Motor neuron (in vitro differentiated cells): ENCODE data around the gene HAUS3. TPM values are rescaled to one million over a fixed set of nuclear protein-coding genes. Genes with fewer than 3 reads are reported as not detected.

Source experiments
- ATAC-seq, 8 experiments: fragments of 200-7000 bp; cut with Tn5 transposase; replicated peaks in 6 of 8; 2 replicates each; pipeline ENCODE4 v1.8.0; 2021; ENCODE audit warnings: mild to moderate bottlenecking in 8 of 8, moderate library complexity in 8 of 8
- H3K27ac ChIP-seq, 2 donors: fragments of 250-450 bp; sonication (Bioruptor Pico); 2 replicates each; pipeline ENCODE4 v1.9.0; 2021; ENCODE audit warnings: antibody characterized with exemption in 2 of 2, mild to moderate bottlenecking in 2 of 2, moderate library complexity in 1 of 2
- H3K4me1 ChIP-seq, 2 donors: fragments of 250-450 bp; sonication (Bioruptor Pico); replicated peaks in 1 of 2; 2 replicates each; pipeline ENCODE4 v1.6.1; 2021; ENCODE audit warnings: antibody characterized with exemption in 2 of 2, mild to moderate bottlenecking in 2 of 2, moderate library complexity in 1 of 2
- H3K4me3 ChIP-seq, 5 donors: fragments of 250-450 bp; sonication (Bioruptor Pico); 2 replicates each; pipeline ENCODE4 v1.9.0; 2021; ENCODE audit warnings: antibody characterized with exemption in 5 of 5, mild to moderate bottlenecking in 5 of 5, moderate library complexity in 4 of 5
- WGBS, 10 experiments: fragments of 450-650 bp; shearing (Covaris generic); methylation state at CpG; one replicate each; pipeline ENCODE4 v1.0.0; 2022; 5-methylcytosine and 5-hydroxymethylcytosine counted together
- in situ Hi-C, 9 experiments: fragments of 400-800 bp; cut with MboI; loops; one replicate each; pipeline ENCODE4 v1.15.0; 2021; ENCODE audit warnings: low sequenced_read_pairs in 9 of 9, low pct_unique_long_range_greater_than_20kb in 2 of 9; ENCODE audit not compliant: unreplicated experiment in 9 of 9
- total RNA-seq, 8 experiments: library from RNA; unstranded; fragments of 300-600 nt; gene quantifications; 2 replicates each; pipeline versions ENCODE4 v1.2.3 to v1.2.4, GENCODE V29; 2022

The HAUS3 gene
- total RNA-seq, 8 experiments from 2014 or later = 6.0 to 18.5 (median 10.2) TPM

DNA sequence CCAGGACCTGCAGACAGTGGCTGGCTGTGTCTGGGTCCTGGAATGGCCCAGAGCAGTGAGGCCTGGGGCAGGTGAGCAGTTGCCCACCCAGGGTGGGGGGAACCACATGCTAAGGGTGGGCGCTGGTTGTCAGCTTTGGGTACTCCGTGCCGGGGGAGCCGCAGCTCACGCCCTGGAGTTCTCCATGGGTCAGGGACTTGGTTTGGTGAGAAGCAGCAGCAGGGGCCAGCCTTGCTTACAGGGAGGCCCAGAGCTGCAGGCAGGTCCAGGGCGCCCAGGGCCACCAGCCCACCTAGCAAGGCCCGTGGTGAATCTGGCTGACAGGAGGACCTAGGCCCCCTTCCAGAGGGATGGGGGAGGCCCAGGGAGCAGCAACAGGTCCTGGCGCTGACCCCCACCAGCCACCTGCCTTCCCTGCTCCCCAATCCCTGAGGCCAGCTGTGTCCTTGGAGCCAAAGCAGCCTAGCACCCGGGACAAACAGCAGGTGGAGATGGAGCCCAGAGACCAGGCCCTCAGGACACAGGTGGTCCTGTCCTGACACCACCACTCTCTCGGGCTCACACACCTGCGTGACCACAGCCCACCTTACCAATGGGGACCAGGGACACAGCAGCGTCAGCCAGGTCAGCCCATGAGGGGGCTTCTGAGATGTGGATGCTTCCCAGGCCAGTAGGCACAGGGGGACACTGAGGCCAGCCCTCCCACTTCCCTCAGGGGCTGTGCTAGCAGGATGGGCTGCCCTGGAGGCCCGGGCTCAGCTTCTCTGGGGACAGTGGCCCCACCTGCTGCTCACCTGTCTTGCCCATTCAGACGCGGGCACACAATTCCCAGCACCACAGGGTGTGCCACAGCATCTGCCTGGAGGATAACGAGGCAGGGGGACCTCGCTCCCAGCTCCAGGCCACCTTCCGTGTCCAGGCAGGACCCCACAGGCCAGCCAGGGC lies 16.4 kb upstream of the HAUS3 start:
- WGBS, 10 experiments = no CpG with 5 or more reads among the region's 18 CpGs
- Histone ChIP-seq H3K4me1 (peaks cover 9 to 11% of the 10 kb centered on the region in 2 donors), H3K4me3 (no peak overlapping the region), H3K27ac (no peak overlapping the region)
- in situ Hi-C loops = no loop called here
- no peak for ATAC-seq

- no peak overlapping the region for H3K4me3 ChIP-seq
- H3K4me1 ChIP-seq = peaks cover 9 to 11% of the 10 kb centered on the region in 2 donors
- H3K27ac ChIP-seq = no peak overlapping the region
- in situ Hi-C loops = no loop called here
- no peak for ATAC-seq
- WGBS, 10 experiments = 60 to 100% (median 83%) methylated on average over 1 to 6 of the region's 14 CpGs; no CpG with 5 or more reads in 4 of the 10 experiments
Measured at GRCh38 chr4:2257361-2258081, 15.6 kb upstream of the HAUS3 start.

DNA sequence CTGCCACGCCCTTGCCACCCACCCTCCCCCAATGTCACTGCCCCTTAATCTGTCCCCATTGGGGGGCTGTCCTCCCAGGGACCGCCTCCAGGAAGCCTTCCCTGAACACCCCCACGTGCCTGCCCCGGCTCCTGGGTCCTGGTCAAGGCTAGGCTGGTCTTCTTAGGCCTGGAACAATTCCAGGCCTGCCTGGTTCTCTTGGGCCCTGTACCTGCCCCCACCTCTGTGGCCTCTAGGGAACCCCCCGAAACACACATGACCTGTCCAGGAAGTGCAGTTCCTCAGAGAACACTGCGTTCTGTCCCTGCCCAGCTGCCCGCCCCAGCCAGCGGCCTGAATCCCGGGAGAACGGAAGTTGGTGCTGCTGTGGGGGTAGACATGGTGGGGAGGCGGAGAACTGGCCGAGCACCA lies 14.9 kb upstream of the HAUS3 start:
- Histone ChIP-seq H3K4me1 (peaks cover 9 to 11% of the 10 kb centered on the region in 2 donors), H3K27ac (no peak overlapping the region), H3K4me3 (no peak overlapping the region)
- WGBS, 10 experiments = 60% methylated on average over 1 of the region's 12 CpGs; no CpG with 5 or more reads in 9 of the 10 experiments
- in situ Hi-C loops = no loop called here
- no peak for ATAC-seq

DNA sequence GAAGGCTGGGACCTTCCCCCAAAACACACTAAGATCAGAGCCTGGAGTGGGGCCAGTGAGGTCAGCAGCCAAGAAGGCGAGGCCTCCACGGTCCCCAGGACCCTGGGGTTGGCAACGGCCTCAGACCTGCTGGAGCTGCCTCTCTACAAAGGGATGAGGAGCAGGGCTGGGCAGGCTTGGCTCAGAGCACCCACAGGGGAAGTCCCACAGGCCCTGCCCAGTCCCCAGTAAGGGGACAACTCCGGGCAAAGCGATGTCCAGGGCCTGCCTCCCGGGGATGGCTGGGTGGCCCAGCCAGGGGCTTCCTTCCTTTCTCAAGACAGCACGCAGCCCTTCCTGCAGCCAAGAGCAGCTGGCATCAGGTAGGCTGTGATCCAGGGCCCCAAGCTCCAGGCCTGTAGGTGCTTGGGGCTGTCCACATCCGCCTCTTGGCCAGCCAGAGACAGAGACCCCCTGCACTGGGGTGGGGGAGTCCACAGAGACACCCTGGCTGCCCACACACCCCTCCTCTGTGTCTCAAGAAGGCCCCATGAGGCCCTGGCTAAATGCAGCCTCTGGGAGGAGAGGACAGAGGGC lies 14.3 kb upstream of the HAUS3 start:
- Histone ChIP-seq H3K4me1 (peaks cover 9 to 11% of the 10 kb centered on the region in 2 donors), H3K27ac (no peak overlapping the region), H3K4me3 (no peak overlapping the region)
- ATAC-seq = peak in 1 of 8 experiments; percentile 21
- WGBS, 10 experiments = 31 to 80% (median 40%) methylated on average over 1 to 5 of the region's 8 CpGs; no CpG with 5 or more reads in 7 of the 10 experiments
- in situ Hi-C loops = no loop called here

GRCh38 chr4:2255501-2256155 lies 13.7 kb upstream of the HAUS3 start:
- WGBS, 10 experiments = 20 to 65% (median 60%) methylated on average over 1 to 2 of the region's 18 CpGs; no CpG with 5 or more reads in 7 of the 10 experiments
- ATAC-seq = peak in 4 of 8 experiments; percentile 9 to 70 (median 13)
- Histone ChIP-seq H3K4me1 (peaks cover 6 to 10% of the 10 kb centered on the region in 2 donors), H3K27ac (no peak overlapping the region), H3K4me3 (no peak overlapping the region)
- in situ Hi-C loops = no loop called here

DNA sequence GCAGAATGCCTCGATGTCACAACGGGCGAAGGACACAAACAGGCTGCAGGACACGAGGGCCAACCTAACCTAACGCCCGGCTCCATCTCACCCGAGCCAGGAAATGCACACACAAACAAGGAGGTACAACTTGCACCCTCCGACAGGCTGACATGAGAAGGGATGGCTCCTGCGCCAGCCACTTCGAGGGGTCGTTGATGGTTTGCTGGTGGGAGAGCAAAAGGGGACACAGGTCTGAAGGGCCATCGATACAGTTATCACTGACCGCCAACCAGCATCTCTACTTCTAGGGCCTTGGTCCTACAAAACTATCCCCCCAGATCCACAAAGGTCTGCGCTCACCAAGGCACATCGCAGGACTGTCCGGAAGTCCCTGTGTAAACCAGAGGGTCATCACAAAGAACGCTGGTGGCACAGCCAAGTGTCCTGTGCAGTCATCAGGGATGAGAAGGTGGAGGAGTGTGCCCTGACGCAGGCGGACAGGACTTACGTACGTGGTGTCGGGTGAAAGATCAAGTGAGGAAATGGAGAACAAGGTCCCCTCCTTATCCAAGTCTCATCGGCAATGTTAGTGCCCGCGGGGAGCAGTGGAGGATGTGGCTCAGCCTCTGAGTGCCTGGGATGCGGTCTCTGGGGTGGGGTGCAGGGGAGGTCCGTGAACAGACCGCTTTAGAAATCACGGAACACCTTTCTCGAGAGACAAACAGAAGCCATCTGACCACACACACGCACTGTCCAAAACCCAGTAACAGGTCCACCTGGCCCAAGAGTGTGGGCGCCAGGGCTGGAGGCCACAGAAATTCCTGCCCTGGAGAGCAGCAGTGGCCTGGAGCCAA lies 13.0 kb upstream of the HAUS3 start:
- ATAC-seq = no peak
- Histone ChIP-seq H3K4me3 (no peak overlapping the region), H3K4me1 (peaks cover 0 to 2% of the 10 kb centered on the region in 2 donors), H3K27ac (no peak overlapping the region)
- in situ Hi-C loops = no loop called here
- 69 to 90% (median 87%) methylated on average over 2 to 17 of the region's 32 CpGs for WGBS, 10 experiments

DNA sequence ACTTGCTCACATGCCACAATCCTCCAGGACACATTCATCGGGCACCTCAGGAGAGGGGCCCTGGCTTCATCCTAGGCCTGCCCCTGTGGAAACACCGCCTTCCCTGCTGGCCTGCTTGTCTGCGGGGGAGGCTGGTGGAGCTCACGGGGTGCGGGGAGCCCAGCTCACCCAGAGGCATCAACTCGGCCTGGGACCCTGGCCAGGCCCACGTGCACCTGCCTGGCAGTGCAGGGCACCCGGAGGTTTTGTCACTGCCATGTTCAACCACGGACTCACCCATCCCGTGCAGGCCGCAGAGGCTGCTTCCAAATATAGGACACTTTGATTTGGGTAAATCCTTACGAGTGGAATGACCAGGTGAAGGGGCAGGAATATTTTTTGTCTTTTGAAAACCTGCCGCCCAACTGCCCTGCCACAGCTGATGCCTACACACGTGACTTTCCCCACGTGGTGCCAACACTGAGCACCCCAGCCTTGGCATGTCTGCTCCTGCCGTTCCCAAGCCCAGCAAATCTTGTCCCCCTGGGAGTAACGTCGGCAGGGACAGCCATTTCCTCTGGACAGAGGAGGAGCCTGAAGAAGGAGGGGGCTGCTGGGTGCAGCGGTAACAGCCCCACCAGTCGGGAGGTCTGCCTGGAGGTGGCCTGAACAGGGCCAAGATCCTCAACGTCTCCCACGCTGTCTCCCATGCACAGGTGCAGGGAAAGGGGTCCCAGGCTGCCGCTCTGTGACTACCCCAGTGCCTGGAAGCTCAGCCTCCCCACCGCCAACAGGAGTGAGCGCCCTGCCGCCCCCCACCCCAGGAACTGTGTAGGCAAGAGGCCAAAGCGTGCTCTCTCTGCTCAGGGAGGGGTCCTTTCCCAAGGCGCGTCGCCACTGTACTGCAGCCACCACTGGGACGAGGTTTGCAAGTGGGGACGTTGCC lies 11.5 kb upstream of the HAUS3 start:
- Histone ChIP-seq H3K4me3 (no peak overlapping the region), H3K27ac (no peak overlapping the region), H3K4me1 (no peaks in the 10 kb centered on the region)
- in situ Hi-C loops = no loop called here
- 60 to 100% (median 91%) methylated on average over 1 to 16 of the region's 32 CpGs; no CpG with 5 or more reads in 2 of the 10 experiments for WGBS, 10 experiments
- ATAC-seq = no peak

- in situ Hi-C loops = no loop called here
- Histone ChIP-seq H3K27ac (no peak overlapping the region), H3K4me1 (no peaks in the 10 kb centered on the region), H3K4me3 (no peak overlapping the region)
- ATAC-seq = no peak
- WGBS, 10 experiments = 29 to 100% (median 90%) methylated on average over 1 to 3 of the region's 12 CpGs; no CpG with 5 or more reads in 6 of the 10 experiments
Measured at GRCh38 chr4:2252530-2253091, 10.7 kb upstream of the HAUS3 start.

DNA sequence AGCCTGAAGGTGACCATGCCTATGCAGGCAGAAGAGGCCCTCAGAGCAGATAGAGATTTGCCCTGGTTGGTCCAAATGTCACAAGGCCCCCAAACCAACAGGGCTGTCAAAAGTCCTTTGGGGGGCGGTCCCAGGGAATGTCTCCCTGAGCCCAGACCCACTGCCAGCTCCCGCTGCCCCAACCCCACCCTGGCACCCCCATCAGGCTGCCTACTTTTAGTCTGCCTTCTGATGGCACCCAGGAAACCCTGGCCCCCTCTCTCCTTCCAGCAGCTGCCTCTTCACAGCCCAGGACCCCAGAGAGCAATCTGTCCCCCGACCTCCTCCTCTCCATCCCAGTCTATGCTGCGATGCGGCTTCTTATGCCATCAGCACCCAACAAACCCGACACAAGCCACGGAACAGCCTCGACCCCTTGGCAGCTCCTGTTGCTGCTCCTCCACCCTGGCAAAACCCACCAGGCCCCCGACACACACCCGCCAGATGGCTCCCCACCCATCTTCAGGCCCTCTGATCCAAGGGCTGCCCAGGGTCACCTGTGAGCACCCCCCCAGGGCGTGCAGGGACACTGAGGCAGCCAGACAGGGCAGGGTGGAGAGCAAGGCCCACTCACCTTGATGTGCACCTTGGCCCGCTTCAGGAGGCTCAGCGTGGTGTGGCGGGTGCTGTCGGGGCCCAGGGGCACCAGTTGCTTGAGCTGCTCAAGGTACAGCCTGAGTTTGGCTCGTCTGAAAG lies 10.0 kb upstream of the HAUS3 start:
- no peak overlapping the region for H3K27ac ChIP-seq
- H3K4me1 ChIP-seq = no peaks in the 10 kb centered on the region
- no peak overlapping the region for H3K4me3 ChIP-seq
- in situ Hi-C loops = no loop called here
- ATAC-seq = no peak
- WGBS, 10 experiments = 100% methylated on average over 2 of the region's 16 CpGs; no CpG with 5 or more reads in 8 of the 10 experiments

DNA sequence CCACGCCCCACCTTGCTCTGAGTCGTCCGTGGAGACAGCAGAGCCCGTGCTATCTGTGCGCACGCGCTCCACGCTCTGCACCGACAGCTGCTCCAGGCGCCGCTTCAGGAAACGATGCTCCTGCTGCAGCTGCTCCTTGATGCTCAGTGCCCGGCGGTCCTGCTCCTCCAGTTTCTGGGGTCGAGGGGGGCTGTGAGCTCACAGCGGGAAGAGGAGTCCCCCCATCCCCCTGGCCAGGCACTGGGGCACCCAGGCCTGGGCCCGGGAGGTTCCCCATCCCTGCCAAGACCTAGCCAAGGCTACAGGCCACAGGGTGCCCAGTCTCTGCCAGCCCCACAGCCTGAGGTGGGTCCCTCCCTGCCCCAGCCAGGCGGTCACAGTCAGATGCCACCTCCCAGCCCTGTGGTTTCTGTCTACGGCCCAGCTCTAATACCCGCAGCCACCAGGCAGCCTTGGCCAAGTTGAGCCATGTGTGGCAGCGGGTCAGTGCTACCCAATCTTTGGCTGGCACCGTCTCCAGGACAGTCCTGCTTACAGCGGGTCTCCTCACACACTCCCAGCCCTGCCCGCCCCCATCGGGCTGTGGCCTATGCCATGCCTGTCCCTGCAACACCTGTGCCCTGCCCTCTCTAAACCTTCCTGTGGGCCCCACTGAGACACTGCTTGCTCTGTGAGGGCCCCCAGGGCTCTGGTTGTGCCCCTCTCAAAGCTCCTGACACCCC lies 9.3 kb upstream of the HAUS3 start:
- Histone ChIP-seq H3K4me3 (no peak overlapping the region), H3K4me1 (no peaks in the 10 kb centered on the region), H3K27ac (no peak overlapping the region)
- 80 to 100% (median 94%) methylated on average over 1 to 9 of the region's 25 CpGs; no CpG with 5 or more reads in 6 of the 10 experiments for WGBS, 10 experiments
- in situ Hi-C loops = no loop called here
- no peak for ATAC-seq
